K562 (cell line): ENCODE data around the gene TREX2. TPM values are rescaled to one million over a fixed set of nuclear protein-coding genes. Genes with fewer than 3 reads are reported as not detected.

ENCODE experiments used
- ATF1 ChIP-seq, 2 experiments: fragments of 450-650 bp in 1 of 2; IDR thresholded peaks; 2 replicates each; pipeline ENCODE4 v1.6.1; 2016; ENCODE audit warnings: missing compliant biosample characterization in 1 of 2, missing genetic modification characterization in 1 of 2
- BDP1 ChIP-seq: IDR thresholded peaks from 3 replicates; pipeline ENCODE4 v1.6.1; 2011; ENCODE audit not compliant: insufficient read length, insufficient read depth
- DEAF1 ChIP-seq: fragments of 450-650 bp; formaldehyde crosslinking; IDR thresholded peaks from 2 replicates; pipeline ENCODE4 v1.4.0; 2020; ENCODE audit warnings: mild to moderate bottlenecking, moderate library complexity
- FOXJ2 ChIP-seq: fragments of 200-800 bp; sonication (Bioruptor generic); IDR thresholded peaks from 2 replicates; pipeline ENCODE4 v1.6.1; 2016; ENCODE audit warnings: missing genetic modification characterization, missing compliant biosample characterization
- HDAC8 ChIP-seq: fragments of 450-650 bp; IDR thresholded peaks from 2 replicates; pipeline ENCODE4 v1.6.1; 2016; ENCODE audit warnings: mild to moderate bottlenecking, missing genetic modification characterization, moderate library complexity, missing compliant biosample characterization
- MAFK ChIP-seq: IDR thresholded peaks from 2 replicates; pipeline ENCODE4 v1.6.1; 2011; ENCODE audit warnings: low read length, improper control_type of control experiment
- MLLT1 ChIP-seq, 2 experiments: fragments of 450-650 bp; IDR thresholded peaks; 2 replicates each; pipeline ENCODE4 v1.6.1; 2016
- NR3C1 ChIP-seq: sonication (generic); formaldehyde crosslinking; IDR thresholded peaks from 2 replicates; pipeline ENCODE4 v1.8.1; 2022; ENCODE audit warnings: missing genetic modification reagents
- PKNOX1 ChIP-seq: fragments of 450-650 bp; IDR thresholded peaks from 2 replicates; pipeline ENCODE4 v1.6.1; 2016
- POLR2A ChIP-seq: fragments of 450-650 bp; conservative IDR thresholded peaks from 2 replicates; pipeline ENCODE4 v1.6.1; 2016
- RBBP5 ChIP-seq: fragments of 200-600 bp; sonication (generic); IDR thresholded peaks from 2 replicates; pipeline ENCODE4 v1.6.1; 2012; ENCODE audit warnings: borderline replicate concordance, mild to moderate bottlenecking, low read length, control low read depth, inconsistent platforms; ENCODE audit not compliant: insufficient read depth, poor library complexity, severe bottlenecking
- SRF ChIP-seq, 2 experiments: fragments of 250-450, 450-650 bp in 1 of 2; sonication (Bioruptor Pico) in 1 of 2; sonication (generic) in 1 of 2; formaldehyde crosslinking; IDR thresholded peaks; 2 replicates each; pipeline versions ENCODE4 v1.5.0 to v1.5.1; 2020 to 2022; ENCODE audit warnings: mild to moderate bottlenecking in 1 of 2, missing genetic modification reagents in 1 of 2
- SRSF7 ChIP-seq: fragments of 200-400 bp; formaldehyde crosslinking; optimal IDR thresholded peaks from 2 replicates; pipeline ENCODE3; 2017; ENCODE audit warnings: mild to moderate bottlenecking, low read depth, low read length
- ZNF551 ChIP-seq: fragments of 250-450 bp; sonication (Bioruptor Pico); IDR thresholded peaks from 2 replicates; pipeline ENCODE4 v1.5.0; 2021; ENCODE audit warnings: mild to moderate bottlenecking, moderate library complexity
- polyA plus RNA-seq, 8 experiments: library from polyadenylated mRNA; depleted of rRNA in 4 of 8; stranded (reverse) in 5 of 8; unstranded in 3 of 8; fragments of >200 nt; fragmentation: Nextera tagmentation in 2 of 8; fragmentation: Illumina TruSeq in 1 of 8; extraction: Ambion mirVana in 2 of 8; extraction: Trizol in 1 of 8; gene quantifications; 2 replicates each; pipeline versions ENCODE4 v1.2.1 to v1.2.3, GENCODE V29; 2011 to 2014; ENCODE audit warnings: inconsistent platforms in 1 of 8, missing spikeins in 1 of 8
- total RNA-seq, 7 experiments: library from RNA; depleted of rRNA in 6 of 7; stranded (reverse); fragments of >200 nt in 6 of 7; fragmentation: Illumina TruSeq in 2 of 7; extraction: Trizol in 2 of 7; gene quantifications; 2 replicates each; pipeline versions ENCODE4 v1.2.1 to v1.2.3, GENCODE V29; 2011 to 2021; ENCODE audit warnings: low replicate concordance in 1 of 7
- TF ChIP-seq, protein P1 (sequence below): sonication (generic); formaldehyde crosslinking; IDR thresholded peaks from 2 replicates; pipeline ENCODE4 v1.8.0; 2022; ENCODE audit warnings: mild to moderate bottlenecking, missing genetic modification reagents, borderline replicate concordance
- TF ChIP-seq, protein P2 (sequence below): fragments of 450-650 bp; formaldehyde crosslinking; IDR thresholded peaks from 2 replicates; pipeline ENCODE4 v1.4.0; 2020; ENCODE audit warnings: mild to moderate bottlenecking, moderate library complexity
- TF ChIP-seq, protein P3 (sequence below), 2 experiments: IDR thresholded peaks; 2 replicates each; pipeline ENCODE4 v1.6.1; 2011; ENCODE audit warnings: borderline replicate concordance in 1 of 2, control low read depth in 1 of 2, low read depth in 1 of 2, low read length in 1 of 2, mild to moderate bottlenecking in 1 of 2, mixed read lengths in 1 of 2, moderate library complexity in 1 of 2; ENCODE audit not compliant: insufficient read depth in 1 of 2, insufficient read length in 1 of 2, poor library complexity in 1 of 2, severe bottlenecking in 1 of 2; ENCODE audit errors: extremely low read depth in 1 of 2

Gene TREX2
- total and polyA plus RNA-seq, 9 of the 15 experiments (the other 6 are each of a cell fraction or from before 2014, with no cell fraction given): 0.07 to 1.5 (median 0.33) TPM; not detected in 2

GRCh38 chrX:153400146-153401132 lies 45.4 kb downstream of the TREX2 start (continued):
- no peak for TF ChIP-seq RBBP5
- TF ChIP-seq SRF (CRISPR knock-in tag; IDR thresholded peaks at IDR 0.05): no peak
- TF ChIP-seq SRSF7: no peak
- TF ChIP-seq, protein P1, sequence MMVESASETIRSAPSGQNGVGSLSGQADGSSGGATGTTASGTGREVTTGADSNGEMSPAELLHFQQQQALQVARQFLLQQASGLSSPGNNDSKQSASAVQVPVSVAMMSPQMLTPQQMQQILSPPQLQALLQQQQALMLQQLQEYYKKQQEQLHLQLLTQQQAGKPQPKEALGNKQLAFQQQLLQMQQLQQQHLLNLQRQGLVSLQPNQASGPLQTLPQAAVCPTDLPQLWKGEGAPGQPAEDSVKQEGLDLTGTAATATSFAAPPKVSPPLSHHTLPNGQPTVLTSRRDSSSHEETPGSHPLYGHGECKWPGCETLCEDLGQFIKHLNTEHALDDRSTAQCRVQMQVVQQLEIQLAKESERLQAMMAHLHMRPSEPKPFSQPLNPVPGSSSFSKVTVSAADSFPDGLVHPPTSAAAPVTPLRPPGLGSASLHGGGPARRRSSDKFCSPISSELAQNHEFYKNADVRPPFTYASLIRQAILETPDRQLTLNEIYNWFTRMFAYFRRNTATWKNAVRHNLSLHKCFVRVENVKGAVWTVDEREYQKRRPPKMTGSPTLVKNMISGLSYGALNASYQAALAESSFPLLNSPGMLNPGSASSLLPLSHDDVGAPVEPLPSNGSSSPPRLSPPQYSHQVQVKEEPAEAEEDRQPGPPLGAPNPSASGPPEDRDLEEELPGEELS (CRISPR knock-in tag): no peak
- no peak for TF ChIP-seq MAFK
- TF ChIP-seq FOXJ2 (tag): no peak
- TF ChIP-seq ATF1 (CRISPR knock-in tag; IDR thresholded peaks at IDR 0.05): no peak
- TF ChIP-seq ATF1 (tag; IDR thresholded peaks at IDR 0.05): no peak
- TF ChIP-seq HDAC8 (tag): no peak
- no peak for TF ChIP-seq PKNOX1
- TF ChIP-seq, protein P2, sequence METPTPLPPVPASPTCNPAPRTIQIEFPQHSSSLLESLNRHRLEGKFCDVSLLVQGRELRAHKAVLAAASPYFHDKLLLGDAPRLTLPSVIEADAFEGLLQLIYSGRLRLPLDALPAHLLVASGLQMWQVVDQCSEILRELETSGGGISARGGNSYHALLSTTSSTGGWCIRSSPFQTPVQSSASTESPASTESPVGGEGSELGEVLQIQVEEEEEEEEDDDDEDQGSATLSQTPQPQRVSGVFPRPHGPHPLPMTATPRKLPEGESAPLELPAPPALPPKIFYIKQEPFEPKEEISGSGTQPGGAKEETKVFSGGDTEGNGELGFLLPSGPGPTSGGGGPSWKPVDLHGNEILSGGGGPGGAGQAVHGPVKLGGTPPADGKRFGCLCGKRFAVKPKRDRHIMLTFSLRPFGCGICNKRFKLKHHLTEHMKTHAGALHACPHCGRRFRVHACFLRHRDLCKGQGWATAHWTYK (CRISPR knock-in tag): no peak
- TF ChIP-seq ZNF551 (CRISPR knock-in tag): no peak
- no peak for TF ChIP-seq BDP1
- peak in 1 of 2 experiments; percentile 92; a peak in 2 of 4 replicates for TF ChIP-seq MLLT1 (IDR thresholded peaks at IDR 0.05)
- no peak for TF ChIP-seq POLR2A
- no peak for TF ChIP-seq NR3C1
- TF ChIP-seq, protein P3, sequence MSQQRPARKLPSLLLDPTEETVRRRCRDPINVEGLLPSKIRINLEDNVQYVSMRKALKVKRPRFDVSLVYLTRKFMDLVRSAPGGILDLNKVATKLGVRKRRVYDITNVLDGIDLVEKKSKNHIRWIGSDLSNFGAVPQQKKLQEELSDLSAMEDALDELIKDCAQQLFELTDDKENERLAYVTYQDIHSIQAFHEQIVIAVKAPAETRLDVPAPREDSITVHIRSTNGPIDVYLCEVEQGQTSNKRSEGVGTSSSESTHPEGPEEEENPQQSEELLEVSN (IDR thresholded peaks at IDR 0.05; ENCODE audit: borderline replicate concordance in 1 of 2, extremely low read depth in 1 of 2, insufficient read depth in 1 of 2, insufficient read length in 1 of 2, low read depth in 1 of 2, low read length in 1 of 2, poor library complexity in 1 of 2, severe bottlenecking in 1 of 2): peak; percentile 19 to 21
- TF ChIP-seq DEAF1 (CRISPR knock-in tag): 0 out of 2 replicates have a peak, but pooled peaks have one; percentile 30
